OCI-M1 (cell line): ENCODE results near the gene GPR37L1.
"Not testable (repeated sequence)": the region's sequence is repeated elsewhere in the genome, so short reads cannot be mapped to it uniquely, and the experiment has no call there.

ENCODE experiments used
- DNase-seq: peaks from one replicate; lab custom pipeline; 2025; lab: John Stamatoyannopoulos, UW

Gene GPR37L1

GRCh38 chr1:202167708-202168415 lies 45.1 kb downstream of the GPR37L1 start:
- DNase-seq = no peak

- no peak for DNase-seq
Measured at GRCh38 chr1:202168861-202169260, 46.1 kb downstream of the GPR37L1 start.

- no peak for DNase-seq
Measured at GRCh38 chr1:202170726-202171125, 48.0 kb downstream of the GPR37L1 start.

GRCh38 chr1:202171292-202172014 lies 48.7 kb downstream of the GPR37L1 start:
- no peak for DNase-seq

GRCh38 chr1:202172015-202172355 lies 49.3 kb downstream of the GPR37L1 start:
- DNase-seq = no peak

GRCh38 chr1:202173993-202174392 lies 51.3 kb downstream of the GPR37L1 start:
- DNase-seq = no peak

GRCh38 chr1:202176949-202177927 lies 54.5 kb downstream of the GPR37L1 start:
- DNase-seq = no peak

GRCh38 chr1:202179828-202180750 lies 57.4 kb downstream of the GPR37L1 start:
- DNase-seq = no peak

- DNase-seq = not testable (repeated sequence)
Measured at GRCh38 chr1:202180751-202181139, 58.0 kb downstream of the GPR37L1 start.

- no peak for DNase-seq
Measured at GRCh38 chr1:202181586-202181985, 58.9 kb downstream of the GPR37L1 start.

GRCh38 chr1:202182040-202182877 lies 59.5 kb downstream of the GPR37L1 start:
- no peak for DNase-seq
